A673 (cell line): ENCODE measurements around the gene AIFM2. TPM values are rescaled to one million over a fixed set of nuclear protein-coding genes. Genes with fewer than 3 reads are reported as not detected.

ENCODE experiments used
- BruUV-seq: library from RNA; stranded (reverse); fragments of 400-500 nt; replicated peaks from 2 replicates; lab custom pipeline; 2021; lab: Mats Ljungman, UMichigan
- CTCF ChIA-PET: fragments of 300-600 bp; sonication (Branson Sonifier 250); formaldehyde crosslinking; loops from one replicate; lab custom pipeline; 2022; ENCODE audit warnings: antibody characterized with exemption; lab: Charles Lee
- POLR2A ChIA-PET: fragments of 300-600 bp; sonication (Branson Sonifier 250); formaldehyde crosslinking; loops from one replicate; lab custom pipeline; 2022; ENCODE audit warnings: antibody characterized with exemption; ENCODE audit not compliant: low non-redundant PET; lab: Charles Lee
- DNase-seq: peaks from one replicate; pipeline ENCODE4 v3.0.0-alpha.2; 2015; ENCODE audit warnings: low spot score
- H3K27ac ChIP-seq: fragments of 200-600 bp; sonication (generic); 2 replicates; pipeline ENCODE4 v1.5.1; 2016; ENCODE audit warnings: mixed run types, low read depth, mild to moderate bottlenecking, mixed read lengths, antibody characterized with exemption, low read length; ENCODE audit not compliant: poor library complexity, severe bottlenecking
- H3K27me3 ChIP-seq: fragments of 200-600 bp; sonication (generic); replicated peaks from 2 replicates; pipeline ENCODE4 v1.6.1; 2017; ENCODE audit warnings: mixed run types, low read depth, mild to moderate bottlenecking, mixed read lengths, antibody characterized with exemption, low read length; ENCODE audit not compliant: insufficient read depth, poor library complexity
- H3K36me3 ChIP-seq: fragments of 200-600 bp; sonication (generic); 2 replicates; pipeline ENCODE4 v1.6.1; 2016; ENCODE audit warnings: mixed run types, mild to moderate bottlenecking, mixed read lengths, antibody characterized with exemption, low read length; ENCODE audit not compliant: insufficient read depth, poor library complexity, severe bottlenecking
- H3K4me1 ChIP-seq: fragments of 200-600 bp; sonication (generic); 2 replicates; pipeline ENCODE4 v1.6.1; 2017; ENCODE audit warnings: mixed run types, mild to moderate bottlenecking, mixed read lengths, antibody characterized with exemption, low read length; ENCODE audit not compliant: insufficient read depth, poor library complexity, severe bottlenecking
- H3K4me3 ChIP-seq: fragments of 200-600 bp; sonication (generic); 2 replicates; pipeline ENCODE4 v1.5.1; 2016; ENCODE audit warnings: low read depth, mixed run types, mild to moderate bottlenecking, mixed read lengths, low read length; ENCODE audit not compliant: poor library complexity, severe bottlenecking
- H3K9me3 ChIP-seq: fragments of 200-600 bp; sonication (generic); 2 replicates; pipeline ENCODE4 v1.6.1; 2016; ENCODE audit warnings: mixed run types, low read depth, mild to moderate bottlenecking, mixed read lengths, antibody characterized with exemption, low read length; ENCODE audit not compliant: poor library complexity, severe bottlenecking
- CTCF ChIP-seq: fragments of 300-800, 200-600 bp; sonication (generic); conservative IDR thresholded peaks from 2 replicates; pipeline ENCODE4 v1.5.1; 2017; ENCODE audit warnings: low read depth, mild to moderate bottlenecking, antibody characterized with exemption, low read length, moderate library complexity, mixed read lengths
- EZH2 ChIP-seq: fragments of 200-600 bp; sonication (generic); IDR thresholded peaks from 2 replicates; pipeline ENCODE4 v1.6.1; 2017; ENCODE audit warnings: borderline replicate concordance, low read depth, mild to moderate bottlenecking, mixed read lengths, antibody characterized with exemption, low read length; ENCODE audit not compliant: poor library complexity, severe bottlenecking
- intact Hi-C: fragments of 100-400 bp; cut with micrococcal nuclease; formaldehyde crosslinking; loops from one replicate; pipeline ENCODE4 v1.10.0; 2022; ENCODE audit not compliant: unreplicated experiment
- total RNA-seq: library from RNA; stranded (reverse); gene quantifications from 2 replicates; pipeline ENCODE4 v1.2.3, GENCODE V29; 2021

Gene AIFM2
- total RNA-seq, 1 experiment from 2014 or later = 4.3 TPM

GRCh38 chr10:70166394-70166793 is 33.8 kb upstream of the AIFM2 start:
- BruUV-seq = no TSS peak

DNA sequence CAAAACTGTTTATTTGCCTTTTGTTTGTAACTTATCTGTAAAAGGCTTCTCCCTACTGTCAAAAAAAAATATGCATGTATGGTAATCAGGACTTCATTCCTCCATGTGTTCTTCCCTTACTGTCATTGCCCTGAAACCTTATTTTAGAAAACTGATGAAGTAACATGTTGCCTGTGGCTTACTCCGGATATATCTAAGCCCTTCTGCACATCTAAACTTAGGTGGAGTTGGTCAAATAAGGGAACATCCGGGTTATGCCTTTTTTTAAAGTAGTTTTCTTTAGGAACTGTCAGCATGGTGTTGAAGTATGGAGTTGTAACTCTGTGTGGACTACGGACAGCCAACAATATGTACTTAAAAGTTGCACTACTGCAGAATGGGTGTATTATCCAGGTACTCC is 31.5 kb upstream of the AIFM2 start:
- Histone ChIP-seq H3K36me3 (peaks cover 42% of the 10 kb centered on the region), H3K27me3 (no peaks in the 10 kb centered on the region), H3K4me1 (peaks cover 13% of the 10 kb centered on the region), H3K27ac (no peak overlapping the region), H3K4me3 (no peak overlapping the region), H3K9me3 (no peaks in the 10 kb centered on the region)
- POLR2A ChIA-PET = no interaction called here
- intact Hi-C loops = no loop called here
- CTCF ChIA-PET = no interaction called here
- DNase-seq = no peak
- no TSS peak for BruUV-seq
- TF ChIP-seq CTCF (no peak), EZH2 (no peak)

More at GRCh38 chr10:70166394-70166793, 33.8 kb upstream of the AIFM2 start:
- POLR2A ChIA-PET = no interaction called here
- intact Hi-C loops = no loop called here
- no peaks in the 10 kb centered on the region for H3K27me3 ChIP-seq
- no peak overlapping the region for H3K4me3 ChIP-seq
- H3K36me3 ChIP-seq = peaks cover 20% of the 10 kb centered on the region
- DNase-seq = no peak
- H3K4me1 ChIP-seq = peaks cover 16% of the 10 kb centered on the region
- no peak for TF ChIP-seq EZH2
- TF ChIP-seq CTCF = no peak
- CTCF ChIA-PET = no interaction called here
- no peak overlapping the region for H3K27ac ChIP-seq
- H3K9me3 ChIP-seq = no peaks in the 10 kb centered on the region

DNA sequence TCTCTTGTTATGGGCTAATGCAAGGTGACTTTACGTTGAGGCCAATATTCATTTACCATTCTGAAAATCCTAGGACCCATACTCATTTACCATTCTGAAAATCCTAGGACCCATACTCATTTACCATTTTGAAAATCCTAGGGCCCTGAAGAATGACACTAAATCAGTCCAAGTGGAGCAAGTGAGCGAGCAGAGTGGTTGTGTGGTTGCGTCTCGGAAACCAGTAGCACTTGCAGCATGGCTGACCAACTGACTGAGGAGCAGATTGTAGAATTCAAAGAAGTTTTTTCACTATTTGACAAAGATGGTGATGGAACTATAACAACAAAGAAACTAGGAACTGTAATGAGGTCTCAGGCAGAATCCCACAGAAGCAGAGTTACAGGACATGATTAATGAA is 30.8 kb upstream of the AIFM2 start:
- no peak for DNase-seq
- POLR2A ChIA-PET = no interaction called here
- BruUV-seq = no TSS peak
- H3K9me3 ChIP-seq = no peaks in the 10 kb centered on the region
- H3K27me3 ChIP-seq = no peaks in the 10 kb centered on the region
- no peak overlapping the region for H3K27ac ChIP-seq
- H3K36me3 ChIP-seq = peaks cover 49% of the 10 kb centered on the region
- CTCF ChIA-PET = interaction anchor here (0.6 kb wide), 1 partner anchor 13 kb away, joined by 5 read pairs; no protein-coding TSS in a partner anchor
- TF ChIP-seq CTCF (no peak), EZH2 (no peak)
- H3K4me3 ChIP-seq = no peak overlapping the region
- intact Hi-C loops = no loop called here
- peaks cover 10% of the 10 kb centered on the region for H3K4me1 ChIP-seq
